Upper lobe of left lung (tissue), 6 donors: ENCODE results near the gene TAP1. TPM values are rescaled to one million over a fixed set of nuclear protein-coding genes. Genes with fewer than 3 reads are reported as not detected.
A peak's percentile ranks its signal among the peaks of the same experiment; 100 is the strongest.

Source experiments
- ATAC-seq, 2 donors: fragments of 200-7000 bp; cut with Tn5 transposase; one replicate each; pipeline ENCODE4 v1.9.1; 2022; ENCODE audit warnings: mild to moderate bottlenecking in 2 of 2, moderate library complexity in 2 of 2; ENCODE audit not compliant: low FRiP score in 2 of 2
- DNase-seq, 2 donors: peaks; one replicate each; pipeline ENCODE4 v3.0.0-alpha.2; 2019 to 2020
- H3K27ac ChIP-seq, 4 donors: fragments of 200-600 bp; sonication (generic); one replicate each; pipeline ENCODE4 v1.5.1; 2016 to 2019
- H3K27me3 ChIP-seq, 4 donors: fragments of 200-600 bp; sonication (generic); one replicate each; pipeline ENCODE4 v1.5.1; 2017 to 2019
- H3K36me3 ChIP-seq, 4 donors: fragments of 200-600 bp; sonication (generic); one replicate each; pipeline ENCODE4 v1.5.1; 2016 to 2019
- H3K4me1 ChIP-seq, 4 donors: fragments of 200-600 bp; sonication (generic); one replicate each; pipeline ENCODE4 v1.5.1; 2018 to 2019
- H3K4me3 ChIP-seq, 4 donors: fragments of 200-600 bp; sonication (generic); one replicate each; pipeline ENCODE4 v1.5.1; 2017 to 2019; ENCODE audit warnings: mild to moderate bottlenecking in 2 of 4, moderate library complexity in 1 of 4
- H3K9me3 ChIP-seq, 4 donors: fragments of 200-600 bp; sonication (generic); one replicate each; pipeline ENCODE4 v1.5.1; 2018 to 2019
- CTCF ChIP-seq, 6 experiments: fragments of 450-650 bp in 4 of 6; fragments of 200-600 bp in 2 of 6; sonication (generic) in 2 of 6; IDR thresholded peaks; one replicate each; pipeline ENCODE4 v1.5.1; 2016 to 2019; ENCODE audit warnings: antibody characterized with exemption in 6 of 6
- EP300 ChIP-seq, 4 donors: sonication (generic); formaldehyde crosslinking; IDR thresholded peaks; one replicate each; pipeline ENCODE4 v1.5.1; 2017; ENCODE audit warnings: antibody characterized with exemption in 4 of 4, control low read depth in 2 of 4
- POLR2A ChIP-seq, 4 donors: fragments of 450-650 bp; IDR thresholded peaks; one replicate each; pipeline ENCODE4 v1.5.1; 2016 to 2017; ENCODE audit warnings: antibody characterized with exemption in 4 of 4, mild to moderate bottlenecking in 2 of 4
- POLR2AphosphoS5 ChIP-seq, 2 donors: sonication (generic); formaldehyde crosslinking; IDR thresholded peaks; one replicate each; pipeline ENCODE4 v1.5.1; 2017; ENCODE audit warnings: antibody characterized with exemption in 2 of 2
- WGBS, 2 donors: methylation state at CpG; one replicate each; pipeline ENCODE4 v1.1.5; 2017 to 2018; 5-methylcytosine and 5-hydroxymethylcytosine counted together
- total RNA-seq, 6 donors: library from RNA; depleted of rRNA in 4 of 6; stranded (reverse); fragments of >200 nt in 4 of 6; gene quantifications; one replicate each; pipeline versions ENCODE4 v1.1.0 to v1.2.1, GENCODE V29; 2016 to 2021
- donor health status: DM: no; HTN: no; CAD: no; lungs with moderate emphysema.
- donor health status: DM: no; HTN: yes; CAD: no; lungs with severe emphysema.

Gene TAP1
- total RNA-seq, 6 donors from 2014 or later, result 56.9 to 87.0 (median 69.8) TPM

- Histone ChIP-seq H3K4me3 (peak overlapping the region; percentile 47 to 80 (median 68)), H3K36me3 (peaks cover 0 to 55% (median 23%) of the 10 kb centered on the region in 4 donors), H3K9me3 (no peaks in the 10 kb centered on the region), H3K27ac (peak overlapping the region; percentile 89 to 99 (median 92)), H3K27me3 (no peaks in the 10 kb centered on the region), H3K4me1 (peaks cover 15 to 32% (median 20%) of the 10 kb centered on the region in 4 donors)
- DNase-seq (peak in 1 of 2 donors; percentile 66), ATAC-seq (no peak)
- WGBS, 2 donors, result 26 to 27% methylated on average over 7 to 12 of the region's 12 CpGs
- TF ChIP-seq CTCF (IDR thresholded peaks at IDR 0.05) (no peak), POLR2AphosphoS5 (IDR thresholded peaks at IDR 0.05) (no peak), POLR2A (IDR thresholded peaks at IDR 0.05) (no peak), EP300 (IDR thresholded peaks at IDR 0.05) (no peak)
Observed at GRCh38 chr6:32837651-32838113, 15.8 kb downstream of the TAP1 start.

- 80 to 100% methylated on average over 2 of the region's 2 CpGs for WGBS, 2 donors
- ATAC-seq (no peak), DNase-seq (no peak)
- H3K27me3 ChIP-seq, result no peaks in the 10 kb centered on the region
- peaks cover 0 to 56% (median 26%) of the 10 kb centered on the region in 4 donors for H3K36me3 ChIP-seq
- peaks cover 12 to 25% (median 14%) of the 10 kb centered on the region in 4 donors for H3K4me1 ChIP-seq
- no peaks in the 10 kb centered on the region for H3K9me3 ChIP-seq
- TF ChIP-seq POLR2A (IDR thresholded peaks at IDR 0.05) (no peak), CTCF (IDR thresholded peaks at IDR 0.05) (no peak), EP300 (IDR thresholded peaks at IDR 0.05) (no peak), POLR2AphosphoS5 (IDR thresholded peaks at IDR 0.05) (no peak)
- no peak overlapping the region for H3K27ac ChIP-seq
- H3K4me3 ChIP-seq, result no peak overlapping the region
Observed at GRCh38 chr6:32836873-32837272, 16.6 kb downstream of the TAP1 start.

- TF ChIP-seq POLR2AphosphoS5 (IDR thresholded peaks at IDR 0.05) (no peak), CTCF (IDR thresholded peaks at IDR 0.05) (no peak), POLR2A (IDR thresholded peaks at IDR 0.05) (no peak), EP300 (IDR thresholded peaks at IDR 0.05) (no peak)
- WGBS, 2 donors, result 94 to 96% methylated on average over 15 to 16 of the region's 16 CpGs
- ATAC-seq, result no peak
- peaks cover 7 to 58% (median 26%) of the 10 kb centered on the region in 4 donors for H3K36me3 ChIP-seq
- H3K27ac ChIP-seq, result no peak overlapping the region
- no peak for DNase-seq
- no peaks in the 10 kb centered on the region for H3K27me3 ChIP-seq
- peaks cover 10 to 25% (median 13%) of the 10 kb centered on the region in 4 donors for H3K4me1 ChIP-seq
- no peak overlapping the region for H3K4me3 ChIP-seq
- H3K9me3 ChIP-seq, result no peaks in the 10 kb centered on the region
Observed at GRCh38 chr6:32835167-32835893, 18.2 kb downstream of the TAP1 start.

GRCh38 chr6:32833664-32834063 is 19.8 kb downstream of the TAP1 start:
- H3K4me1 ChIP-seq, result peaks cover 8 to 22% (median 11%) of the 10 kb centered on the region in 4 donors
- no peak overlapping the region for H3K4me3 ChIP-seq
- peaks cover 12 to 68% (median 43%) of the 10 kb centered on the region in 4 donors for H3K36me3 ChIP-seq
- no peak overlapping the region for H3K27ac ChIP-seq
- H3K27me3 ChIP-seq, result no peaks in the 10 kb centered on the region
- TF ChIP-seq EP300 (IDR thresholded peaks at IDR 0.05) (no peak), POLR2AphosphoS5 (IDR thresholded peaks at IDR 0.05) (no peak), CTCF (IDR thresholded peaks at IDR 0.05) (no peak), POLR2A (IDR thresholded peaks at IDR 0.05) (no peak)
- no peak for ATAC-seq
- H3K9me3 ChIP-seq, result no peaks in the 10 kb centered on the region
- WGBS, 2 donors, result 79% methylated on average over 5 of the region's 5 CpGs
- DNase-seq, result no peak
